ENCODE results near the gene FOSL1. TPM values are rescaled to one million over a fixed set of nuclear protein-coding genes. Genes with fewer than 3 reads are reported as not detected.

Gene FOSL1
- polyA plus RNA-seq, 3 donors, result 2.5 to 28.2 (median 2.5) TPM

DNA sequence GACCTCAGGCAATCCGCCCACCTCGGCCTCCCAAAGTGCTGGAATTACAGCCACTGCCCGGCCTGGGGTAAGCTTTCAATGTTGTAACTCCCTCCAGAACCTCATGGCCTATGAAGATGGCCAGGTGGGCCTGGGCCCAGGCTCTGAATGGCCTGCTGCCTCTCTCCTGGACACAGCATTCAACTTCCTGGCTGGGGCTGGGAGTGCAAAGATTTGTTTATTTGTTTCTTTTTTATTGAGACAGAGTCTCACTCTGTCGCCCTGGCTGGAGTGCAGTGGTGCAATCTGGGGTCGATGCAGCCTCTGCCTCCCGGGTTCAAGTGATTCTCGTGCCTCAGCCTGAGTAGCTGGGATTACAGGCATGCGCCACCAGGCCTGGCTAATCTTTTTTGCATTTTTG is 44.6 kb upstream of the FOSL1 start:
- peak overlapping the region in 1 of 7 donors; percentile 76 for H3K27ac Mint-ChIP-seq
- intact Hi-C loops (cut with micrococcal nuclease), result no loop called here
- 92% methylated on average over 8 of the region's 8 CpGs for WGBS (ENCODE audit: insufficient coverage)

GRCh38 chr11:65944191-65944590 is 44.0 kb upstream of the FOSL1 start:
- H3K4me3 Mint-ChIP-seq, result no peak overlapping the region
- no peak overlapping the region for H3K4me2 ChIP-seq (replicated peaks; ENCODE audit: extremely low read depth, low read length, poor library complexity, severe bottlenecking)
- no peaks in the 10 kb centered on the region for H3K9me3 ChIP-seq (replicated peaks in 1 of 2; ENCODE audit: control insufficient read depth in 1 of 2, insufficient read depth in 1 of 2, low read length in 2 of 2)
- no peaks in the 10 kb centered on the region for H3K79me2 ChIP-seq (ENCODE audit: insufficient read depth, low read length)
- H2AFZ ChIP-seq (ENCODE audit: insufficient read depth, low read depth, low read length, poor library complexity, severe bottlenecking), result no peak overlapping the region
- no peaks in the 10 kb centered on the region for H3K27me3 ChIP-seq (ENCODE audit: control insufficient read depth in 2 of 2, insufficient read depth in 2 of 2, low read length in 2 of 2)
- H4K20me1 ChIP-seq (ENCODE audit: insufficient read depth, low read length), result no peaks in the 10 kb centered on the region
- TF ChIP-seq, protein P1, sequence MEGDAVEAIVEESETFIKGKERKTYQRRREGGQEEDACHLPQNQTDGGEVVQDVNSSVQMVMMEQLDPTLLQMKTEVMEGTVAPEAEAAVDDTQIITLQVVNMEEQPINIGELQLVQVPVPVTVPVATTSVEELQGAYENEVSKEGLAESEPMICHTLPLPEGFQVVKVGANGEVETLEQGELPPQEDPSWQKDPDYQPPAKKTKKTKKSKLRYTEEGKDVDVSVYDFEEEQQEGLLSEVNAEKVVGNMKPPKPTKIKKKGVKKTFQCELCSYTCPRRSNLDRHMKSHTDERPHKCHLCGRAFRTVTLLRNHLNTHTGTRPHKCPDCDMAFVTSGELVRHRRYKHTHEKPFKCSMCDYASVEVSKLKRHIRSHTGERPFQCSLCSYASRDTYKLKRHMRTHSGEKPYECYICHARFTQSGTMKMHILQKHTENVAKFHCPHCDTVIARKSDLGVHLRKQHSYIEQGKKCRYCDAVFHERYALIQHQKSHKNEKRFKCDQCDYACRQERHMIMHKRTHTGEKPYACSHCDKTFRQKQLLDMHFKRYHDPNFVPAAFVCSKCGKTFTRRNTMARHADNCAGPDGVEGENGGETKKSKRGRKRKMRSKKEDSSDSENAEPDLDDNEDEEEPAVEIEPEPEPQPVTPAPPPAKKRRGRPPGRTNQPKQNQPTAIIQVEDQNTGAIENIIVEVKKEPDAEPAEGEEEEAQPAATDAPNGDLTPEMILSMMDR (IDR thresholded peaks at IDR 0.05), result no peak
- H3K4me1 Mint-ChIP-seq, result peaks cover 28% of the 10 kb centered on the region
- no peak overlapping the region for H3K27ac ChIP-seq (ENCODE audit: low read depth in 1 of 2, low read length in 2 of 2)
- no peak overlapping the region for H3K27ac Mint-ChIP-seq
- no CpG with 5 or more reads among the region's 8 CpGs for WGBS (ENCODE audit: insufficient coverage)
- intact Hi-C loops (cut with micrococcal nuclease), result no loop called here
- no peak overlapping the region for H3K4me3 ChIP-seq (replicated peaks in 1 of 3; ENCODE audit: low read depth in 2 of 3, low read length in 3 of 3)
- H3K36me3 Mint-ChIP-seq, result no peaks in the 10 kb centered on the region
- no peak overlapping the region for H3K9ac ChIP-seq (ENCODE audit: insufficient read depth, low read length, poor library complexity, severe bottlenecking)
- H3K36me3 ChIP-seq (replicated peaks in 1 of 2; ENCODE audit: control insufficient read depth in 1 of 2, insufficient read depth in 2 of 2, low read length in 2 of 2), result no peaks in the 10 kb centered on the region
- H3K9me3 Mint-ChIP-seq, result peaks cover 0 to 4% (median 0%) of the 10 kb centered on the region in 7 donors
- no peak for DNase-seq
- H3K4me1 ChIP-seq (ENCODE audit: control insufficient read depth in 1 of 2, insufficient read depth in 2 of 2, low read length in 2 of 2), result peaks cover 27 to 30% of the 10 kb centered on the region in 2 donors
- H3K27me3 Mint-ChIP-seq (ENCODE audit: low read depth in 3 of 3), result peaks cover 6 to 8% (median 6%) of the 10 kb centered on the region in 3 donors

More for the DNA sequence above, 44.6 kb upstream of the FOSL1 start:
- Histone ChIP-seq H2AFZ (ENCODE audit: insufficient read depth, low read depth, low read length, poor library complexity, severe bottlenecking) (no peak overlapping the region), H3K27me3 (ENCODE audit: control insufficient read depth in 2 of 2, insufficient read depth in 2 of 2, low read length in 2 of 2) (no peaks in the 10 kb centered on the region), H3K4me3 (replicated peaks in 1 of 3; ENCODE audit: low read depth in 2 of 3, low read length in 3 of 3) (no peak overlapping the region), H3K4me2 (replicated peaks; ENCODE audit: extremely low read depth, low read length, poor library complexity, severe bottlenecking) (no peak overlapping the region), H3K4me1 (ENCODE audit: control insufficient read depth in 1 of 2, insufficient read depth in 2 of 2, low read length in 2 of 2) (peaks cover 27 to 29% of the 10 kb centered on the region in 2 donors), H3K27ac (ENCODE audit: low read depth in 1 of 2, low read length in 2 of 2) (no peak overlapping the region), H3K79me2 (ENCODE audit: insufficient read depth, low read length) (no peaks in the 10 kb centered on the region), H3K9me3 (replicated peaks in 1 of 2; ENCODE audit: control insufficient read depth in 1 of 2, insufficient read depth in 1 of 2, low read length in 2 of 2) (no peaks in the 10 kb centered on the region), H3K36me3 (replicated peaks in 1 of 2; ENCODE audit: control insufficient read depth in 1 of 2, insufficient read depth in 2 of 2, low read length in 2 of 2) (no peaks in the 10 kb centered on the region), H3K9ac (ENCODE audit: insufficient read depth, low read length, poor library complexity, severe bottlenecking) (no peak overlapping the region), H4K20me1 (ENCODE audit: insufficient read depth, low read length) (no peaks in the 10 kb centered on the region)
- Mint-ChIP-seq H3K4me3 (no peak overlapping the region), H3K36me3 (no peaks in the 10 kb centered on the region), H3K27me3 (ENCODE audit: low read depth in 3 of 3) (peaks cover 6 to 8% (median 6%) of the 10 kb centered on the region in 3 donors), H3K4me1 (peaks cover 28% of the 10 kb centered on the region), H3K9me3 (peaks cover 0 to 4% (median 0%) of the 10 kb centered on the region in 7 donors)
- TF ChIP-seq, protein P1 (IDR thresholded peaks at IDR 0.05), result no peak
- no peak for DNase-seq
